ENCODE results near the gene MPV17L2.
A peak's percentile ranks its signal among the peaks of the same experiment; 100 is the strongest.

- no peak for TF ChIP-seq REST (IDR thresholded peaks at IDR 0.05; ENCODE audit: insufficient read depth in 1 of 2, low read depth in 2 of 2, low read length in 2 of 2)
- no peak for TF ChIP-seq POLR2AphosphoS5 (IDR thresholded peaks at IDR 0.05; ENCODE audit: low read depth, low read length)
- TF ChIP-seq SIN3A (IDR thresholded peaks at IDR 0.05; ENCODE audit: borderline replicate concordance, insufficient read depth, low read length) = 0 out of 2 replicates have a peak, but pooled peaks have one; percentile 47
- no peak for TF ChIP-seq TAF1 (IDR thresholded peaks at IDR 0.05; ENCODE audit: borderline replicate concordance, insufficient read depth, low read length)
- TF ChIP-seq FOXP2 (optimal IDR thresholded peaks at IDR 0.05; ENCODE audit: borderline replicate concordance, extremely low read depth, extremely low read length, insufficient read depth) = no peak
Measured at GRCh38 chr19:18205200-18205892, 12.3 kb downstream of the MPV17L2 start.

All from PFSK-1 (cell line).